Brain microvascular endothelial cell (primary cell): ENCODE results near the gene GASK1A.

Experiments
- DNase-seq: peaks from one replicate; pipeline ENCODE4 v3.0.0-alpha.2; 2020
- H3K27ac ChIP-seq: fragments of 250-450 bp; sonication (Bioruptor Pico); 2 replicates; pipeline ENCODE4 v1.5.1; 2020; ENCODE audit warnings: mild to moderate bottlenecking, moderate library complexity
- H3K27me3 ChIP-seq: fragments of 250-450 bp; sonication (Bioruptor Pico); replicated peaks from 2 replicates; pipeline ENCODE4 v1.5.1; 2020; ENCODE audit warnings: mild to moderate bottlenecking
- H3K36me3 ChIP-seq: fragments of 250-450 bp; sonication (Bioruptor Pico); replicated peaks from 2 replicates; pipeline ENCODE4 v1.5.1; 2020; ENCODE audit warnings: mild to moderate bottlenecking
- H3K4me3 ChIP-seq: 2 replicates; pipeline ENCODE4 v1.5.1; 2011; ENCODE audit warnings: low read depth, mild to moderate bottlenecking, control low read depth, low read length, moderate library complexity
- CTCF ChIP-seq: IDR thresholded peaks from 2 replicates; pipeline ENCODE4 v1.5.1; 2011; ENCODE audit warnings: low read depth, mild to moderate bottlenecking, moderate library complexity, low read length, control low read depth, inconsistent platforms; ENCODE audit errors: missing control alignments
- in situ Hi-C: cut with HindIII; loops from 2 replicates; pipeline ENCODE4 v1.10.0; 2017; ENCODE audit warnings: low sequenced_read_pairs, low pct_ligation_motif_present

Gene GASK1A

DNA sequence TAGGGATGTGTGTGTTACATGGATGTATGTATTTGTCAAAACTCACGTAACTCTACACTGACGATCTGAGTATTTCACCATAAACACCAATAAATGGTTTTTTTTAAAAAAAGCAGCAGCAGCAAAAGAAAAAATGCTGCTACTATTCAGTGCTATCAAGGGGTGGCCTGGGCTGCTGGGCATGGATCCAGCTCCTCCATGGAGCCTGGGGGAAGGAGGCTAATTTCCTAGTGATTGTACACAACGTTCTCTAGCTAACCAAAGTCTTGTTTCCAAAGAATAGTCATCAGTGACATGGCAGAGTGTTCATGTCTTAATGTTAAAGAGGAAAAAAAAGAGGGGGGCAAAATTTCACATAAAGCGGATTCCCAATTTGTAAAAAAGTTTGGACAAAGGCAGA, 97.7 kb downstream of the GASK1A start:
- Histone ChIP-seq H3K4me3 (no peak overlapping the region), H3K27me3 (no peaks in the 10 kb centered on the region), H3K27ac (no peak overlapping the region), H3K36me3 (peaks cover 2% of the 10 kb centered on the region)
- in situ Hi-C loops = no loop called here
- TF ChIP-seq CTCF = no peak
- no peak for DNase-seq

DNA sequence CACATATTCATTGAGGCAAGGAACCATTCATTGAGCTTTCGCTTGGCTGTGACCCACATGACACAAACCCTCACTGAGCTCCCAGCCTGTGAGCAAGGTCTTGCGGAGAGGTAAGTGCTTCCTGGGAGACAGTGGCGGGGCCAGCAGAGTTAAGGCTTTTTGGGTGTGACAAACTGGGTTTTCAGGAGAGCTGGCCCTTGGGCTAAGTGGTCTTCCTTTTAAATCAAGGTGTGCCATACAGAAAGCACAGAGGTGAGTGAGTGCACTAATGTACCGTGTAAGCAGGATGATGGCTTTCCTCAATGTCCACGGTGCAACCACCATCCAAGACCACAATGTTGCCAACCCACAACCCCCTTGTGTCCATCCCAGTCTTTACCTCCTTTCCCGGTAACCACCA, 98.2 kb downstream of the GASK1A start:
- no peak for DNase-seq
- in situ Hi-C loops = no loop called here
- H3K27me3 ChIP-seq = no peaks in the 10 kb centered on the region
- no peak overlapping the region for H3K27ac ChIP-seq
- no peak for TF ChIP-seq CTCF
- peaks cover 2% of the 10 kb centered on the region for H3K36me3 ChIP-seq
- no peak overlapping the region for H3K4me3 ChIP-seq

- no peak overlapping the region for H3K4me3 ChIP-seq
- in situ Hi-C loops = no loop called here
- no peak for TF ChIP-seq CTCF
These were observed 98.6 kb downstream of the GASK1A start for GRCh38 chr3:43077707-43078106.

DNA sequence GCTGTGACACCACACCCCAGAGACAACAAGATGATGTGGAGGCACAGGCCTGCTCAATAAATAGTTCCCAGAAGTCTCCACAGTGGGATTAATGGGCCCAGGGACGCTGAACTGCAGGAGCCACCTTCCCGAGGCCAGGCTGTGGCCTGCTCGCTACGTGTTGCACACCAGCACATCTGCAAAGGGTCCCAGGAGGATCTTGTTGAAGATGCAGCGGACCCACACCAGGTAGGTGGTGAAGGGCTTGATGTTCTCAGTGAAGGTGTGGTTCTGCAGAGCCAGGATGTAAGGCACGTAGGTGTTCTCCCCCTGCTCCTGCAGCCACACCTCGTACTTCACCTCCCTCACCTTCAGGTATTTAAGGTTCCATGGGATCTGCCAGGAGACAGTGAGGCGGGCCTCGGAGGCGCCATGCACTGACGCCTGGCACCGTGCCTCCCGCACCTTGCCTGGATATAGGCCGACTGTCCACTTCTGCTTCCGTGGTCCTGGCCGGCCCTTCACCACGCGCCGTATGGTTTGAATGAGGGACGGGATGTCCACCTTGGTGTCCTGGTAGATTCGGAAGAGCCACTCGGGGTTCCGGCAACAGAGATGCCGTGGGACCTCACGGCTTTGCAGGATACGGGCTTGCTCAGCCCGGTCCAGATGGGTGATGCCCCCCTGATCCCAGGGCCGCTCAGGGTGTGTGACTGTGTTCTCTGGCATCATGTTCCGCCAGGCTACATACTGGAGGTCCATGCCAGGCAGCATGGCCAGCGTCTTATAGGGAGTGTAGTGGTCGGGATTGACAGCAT, 100.6 kb downstream of the GASK1A start:
- Histone ChIP-seq H3K27me3 (no peaks in the 10 kb centered on the region), H3K4me3 (no peak overlapping the region), H3K27ac (no peak overlapping the region), H3K36me3 (peaks cover 2% of the 10 kb centered on the region)
- no peak for TF ChIP-seq CTCF
- in situ Hi-C loops = no loop called here
- DNase-seq = no peak

More at GRCh38 chr3:43077707-43078106, 98.6 kb downstream of the GASK1A start:
- Histone ChIP-seq H3K27ac (no peak overlapping the region), H3K36me3 (peaks cover 2% of the 10 kb centered on the region), H3K27me3 (no peaks in the 10 kb centered on the region)
- DNase-seq = no peak

DNA sequence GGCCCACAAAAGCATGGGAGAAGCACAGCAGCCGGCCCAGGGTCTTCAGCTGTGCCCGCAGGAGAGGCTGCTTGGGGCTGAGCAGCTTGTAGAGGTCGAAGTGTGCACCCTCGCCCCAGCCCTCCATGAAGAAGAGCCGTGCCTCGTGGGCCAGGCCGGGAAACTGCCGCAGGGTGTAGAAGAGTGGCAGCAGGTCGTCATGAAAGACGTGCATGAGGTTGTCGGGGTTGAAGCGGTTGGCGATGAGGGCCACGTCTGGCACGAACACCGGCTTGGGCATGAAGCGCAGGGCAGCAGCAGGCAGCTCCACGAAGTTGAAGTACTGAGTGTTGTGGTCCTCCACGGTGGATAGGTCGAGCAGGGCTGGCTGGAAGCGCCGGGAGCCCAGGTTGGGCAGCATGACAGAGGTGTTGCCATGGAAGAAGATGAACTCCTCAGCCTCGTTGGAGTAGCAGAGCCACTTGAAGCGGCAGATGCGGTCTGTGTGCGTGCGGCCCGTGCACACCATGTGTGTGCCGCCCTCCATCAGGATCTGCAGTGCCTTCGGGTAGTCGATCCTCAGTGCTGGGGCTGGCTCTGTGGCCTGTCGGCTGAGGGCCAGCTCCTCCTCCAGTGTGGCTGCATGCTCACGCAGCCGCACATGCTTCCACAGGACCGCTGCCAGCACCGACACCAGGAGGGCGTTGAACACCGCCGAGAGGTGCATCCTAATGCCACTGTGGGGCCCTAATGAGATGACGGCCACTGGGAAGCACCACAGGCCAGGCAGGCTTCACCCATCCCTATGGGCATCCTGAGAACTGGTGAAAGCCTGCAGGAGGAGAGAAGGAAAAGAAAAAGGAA, 101.8 kb downstream of the GASK1A start:
- TF ChIP-seq CTCF = no peak
- H3K36me3 ChIP-seq = peaks cover 2% of the 10 kb centered on the region
- no peak overlapping the region for H3K4me3 ChIP-seq
- no peak for DNase-seq
- no peaks in the 10 kb centered on the region for H3K27me3 ChIP-seq
- in situ Hi-C loops = no loop called here
- no peak overlapping the region for H3K27ac ChIP-seq
